Measurements from ENCODE around the gene RADX.

The RADX gene

GRCh38 chrX:106670631-106671030 is 58.9 kb downstream of the RADX start:
- Histone ChIP-seq H3K9me3 (ENCODE audit: low read depth, low read length) (no peaks in the 10 kb centered on the region), H3K4me3 (no peak overlapping the region), H3K36me3 (ENCODE audit: insufficient read depth, low read length) (no peaks in the 10 kb centered on the region), H3K9ac (ENCODE audit: insufficient read length) (no peak overlapping the region), H3K27ac (no peak overlapping the region)
- TF ChIP-seq FOXP2 (optimal IDR thresholded peaks at IDR 0.05; ENCODE audit: control extremely low read depth, extremely low read length, insufficient read depth) (no peak), POLR2AphosphoS5 (IDR thresholded peaks at IDR 0.05; ENCODE audit: borderline replicate concordance, low read depth, low read length) (no peak), EZH2 (IDR thresholded peaks at IDR 0.05) (no peak)
- DNase-seq (ENCODE audit: low read depth, low spot score): no peak

- no peaks in the 10 kb centered on the region for H3K36me3 ChIP-seq (ENCODE audit: insufficient read depth, low read length)
- no peak for DNase-seq (ENCODE audit: low read depth, low spot score)
- no peak overlapping the region for H3K27ac ChIP-seq
- H3K4me3 ChIP-seq: no peak overlapping the region
- no peaks in the 10 kb centered on the region for H3K9me3 ChIP-seq (ENCODE audit: low read depth, low read length)
- TF ChIP-seq EZH2 (IDR thresholded peaks at IDR 0.05) (no peak), FOXP2 (optimal IDR thresholded peaks at IDR 0.05; ENCODE audit: control extremely low read depth, extremely low read length, insufficient read depth) (no peak), POLR2AphosphoS5 (IDR thresholded peaks at IDR 0.05; ENCODE audit: borderline replicate concordance, low read depth, low read length) (no peak)
- H3K9ac ChIP-seq (ENCODE audit: insufficient read length): no peak overlapping the region
Observed at GRCh38 chrX:106672527-106672926, 60.7 kb downstream of the RADX start.

GRCh38 chrX:106680716-106681115 is 68.9 kb downstream of the RADX start:
- H3K27ac ChIP-seq: no peak overlapping the region
- H3K4me3 ChIP-seq: no peak overlapping the region
- no peak overlapping the region for H3K9ac ChIP-seq (ENCODE audit: insufficient read length)
- TF ChIP-seq FOXP2 (optimal IDR thresholded peaks at IDR 0.05; ENCODE audit: control extremely low read depth, extremely low read length, insufficient read depth) (no peak), EZH2 (IDR thresholded peaks at IDR 0.05) (no peak), POLR2AphosphoS5 (IDR thresholded peaks at IDR 0.05; ENCODE audit: borderline replicate concordance, low read depth, low read length) (no peak)
- no peak for DNase-seq (ENCODE audit: low read depth, low spot score)
- no peaks in the 10 kb centered on the region for H3K9me3 ChIP-seq (ENCODE audit: low read depth, low read length)
- no peaks in the 10 kb centered on the region for H3K36me3 ChIP-seq (ENCODE audit: insufficient read depth, low read length)

- Histone ChIP-seq H3K4me3 (no peak overlapping the region), H3K9me3 (ENCODE audit: low read depth, low read length) (no peaks in the 10 kb centered on the region), H3K9ac (ENCODE audit: insufficient read length) (no peak overlapping the region), H3K36me3 (ENCODE audit: insufficient read depth, low read length) (no peaks in the 10 kb centered on the region), H3K27ac (no peak overlapping the region)
- DNase-seq (ENCODE audit: low read depth, low spot score): no peak
- no peak for TF ChIP-seq POLR2AphosphoS5 (IDR thresholded peaks at IDR 0.05; ENCODE audit: borderline replicate concordance, low read depth, low read length)
Observed at GRCh38 chrX:106684207-106684606, 72.4 kb downstream of the RADX start.

GRCh38 chrX:106692425-106693065 is 80.8 kb downstream of the RADX start:
- no peak overlapping the region for H3K9ac ChIP-seq (ENCODE audit: insufficient read length)
- no peaks in the 10 kb centered on the region for H3K9me3 ChIP-seq (ENCODE audit: low read depth, low read length)
- no peaks in the 10 kb centered on the region for H3K36me3 ChIP-seq (ENCODE audit: insufficient read depth, low read length)
- DNase-seq (ENCODE audit: low read depth, low spot score): no peak
- no peak overlapping the region for H3K4me3 ChIP-seq
- TF ChIP-seq POLR2AphosphoS5 (IDR thresholded peaks at IDR 0.05; ENCODE audit: borderline replicate concordance, low read depth, low read length): no peak
- H3K27ac ChIP-seq: no peak overlapping the region

GRCh38 chrX:106696502-106696901 is 84.7 kb downstream of the RADX start:
- DNase-seq (ENCODE audit: low read depth, low spot score): no peak
- Histone ChIP-seq H3K36me3 (ENCODE audit: insufficient read depth, low read length) (no peaks in the 10 kb centered on the region), H3K27ac (no peak overlapping the region), H3K9me3 (ENCODE audit: low read depth, low read length) (no peaks in the 10 kb centered on the region), H3K9ac (ENCODE audit: insufficient read length) (no peak overlapping the region), H3K4me3 (no peak overlapping the region)
- no peak for TF ChIP-seq EZH2 (IDR thresholded peaks at IDR 0.05)
- TF ChIP-seq POLR2AphosphoS5 (IDR thresholded peaks at IDR 0.05; ENCODE audit: borderline replicate concordance, low read depth, low read length): no peak
- TF ChIP-seq FOXP2 (optimal IDR thresholded peaks at IDR 0.05; ENCODE audit: control extremely low read depth, extremely low read length, insufficient read depth): no peak

- DNase-seq (ENCODE audit: low read depth, low spot score): no peak
- TF ChIP-seq EZH2 (IDR thresholded peaks at IDR 0.05): no peak
- no peak for TF ChIP-seq POLR2AphosphoS5 (IDR thresholded peaks at IDR 0.05; ENCODE audit: borderline replicate concordance, low read depth, low read length)
- TF ChIP-seq FOXP2 (optimal IDR thresholded peaks at IDR 0.05; ENCODE audit: control extremely low read depth, extremely low read length, insufficient read depth): no peak
Observed at GRCh38 chrX:106698693-106699092, 86.9 kb downstream of the RADX start.

GRCh38 chrX:106702636-106703035 is 90.9 kb downstream of the RADX start:
- Histone ChIP-seq H3K9me3 (ENCODE audit: low read depth, low read length) (no peaks in the 10 kb centered on the region), H3K36me3 (ENCODE audit: insufficient read depth, low read length) (no peaks in the 10 kb centered on the region), H3K9ac (ENCODE audit: insufficient read length) (no peak overlapping the region), H3K4me3 (no peak overlapping the region), H3K27ac (no peak overlapping the region)
- DNase-seq (ENCODE audit: low read depth, low spot score): no peak
- no peak for TF ChIP-seq POLR2AphosphoS5 (IDR thresholded peaks at IDR 0.05; ENCODE audit: borderline replicate concordance, low read depth, low read length)
- no peak for TF ChIP-seq EZH2 (IDR thresholded peaks at IDR 0.05)
- no peak for TF ChIP-seq FOXP2 (optimal IDR thresholded peaks at IDR 0.05; ENCODE audit: control extremely low read depth, extremely low read length, insufficient read depth)

More at GRCh38 chrX:106698693-106699092, 86.9 kb downstream of the RADX start:
- Histone ChIP-seq H3K27ac (no peak overlapping the region), H3K9me3 (ENCODE audit: low read depth, low read length) (no peaks in the 10 kb centered on the region), H3K36me3 (ENCODE audit: insufficient read depth, low read length) (no peaks in the 10 kb centered on the region), H3K9ac (ENCODE audit: insufficient read length) (no peak overlapping the region), H3K4me3 (no peak overlapping the region)

- DNase-seq (ENCODE audit: low read depth, low spot score): no peak
- TF ChIP-seq POLR2AphosphoS5 (IDR thresholded peaks at IDR 0.05; ENCODE audit: borderline replicate concordance, low read depth, low read length) (no peak), EZH2 (IDR thresholded peaks at IDR 0.05) (no peak), FOXP2 (optimal IDR thresholded peaks at IDR 0.05; ENCODE audit: control extremely low read depth, extremely low read length, insufficient read depth) (no peak)
- Histone ChIP-seq H3K36me3 (ENCODE audit: insufficient read depth, low read length) (no peaks in the 10 kb centered on the region), H3K9me3 (ENCODE audit: low read depth, low read length) (no peaks in the 10 kb centered on the region), H3K4me3 (no peak overlapping the region), H3K9ac (ENCODE audit: insufficient read length) (no peak overlapping the region), H3K27ac (no peak overlapping the region)
Observed at GRCh38 chrX:106706466-106706865, 94.7 kb downstream of the RADX start.
